RPMI8226 (cell line): ENCODE data around the gene FLT4.

ENCODE experiments used
- DNase-seq: peaks from one replicate; pipeline ENCODE4 v3.0.0-alpha.2; 2015

The FLT4 gene

GRCh38 chr5:180640861-180641565 lies 8.4 kb downstream of the FLT4 start:
- no peak for DNase-seq

DNA sequence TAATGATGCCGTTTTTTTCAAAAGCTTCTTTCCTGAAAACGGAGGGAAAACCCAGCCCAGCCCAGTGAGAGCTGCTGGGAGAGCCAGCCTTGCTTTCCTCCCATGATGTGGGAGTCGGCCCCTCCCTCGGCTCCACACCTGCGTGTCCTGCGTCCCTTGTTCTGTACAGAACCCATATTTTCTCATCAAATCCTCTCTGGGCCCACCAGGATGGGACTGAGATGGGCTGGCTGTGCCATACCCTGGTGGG lies 8.9 kb downstream of the FLT4 start:
- DNase-seq, result no peak

DNA sequence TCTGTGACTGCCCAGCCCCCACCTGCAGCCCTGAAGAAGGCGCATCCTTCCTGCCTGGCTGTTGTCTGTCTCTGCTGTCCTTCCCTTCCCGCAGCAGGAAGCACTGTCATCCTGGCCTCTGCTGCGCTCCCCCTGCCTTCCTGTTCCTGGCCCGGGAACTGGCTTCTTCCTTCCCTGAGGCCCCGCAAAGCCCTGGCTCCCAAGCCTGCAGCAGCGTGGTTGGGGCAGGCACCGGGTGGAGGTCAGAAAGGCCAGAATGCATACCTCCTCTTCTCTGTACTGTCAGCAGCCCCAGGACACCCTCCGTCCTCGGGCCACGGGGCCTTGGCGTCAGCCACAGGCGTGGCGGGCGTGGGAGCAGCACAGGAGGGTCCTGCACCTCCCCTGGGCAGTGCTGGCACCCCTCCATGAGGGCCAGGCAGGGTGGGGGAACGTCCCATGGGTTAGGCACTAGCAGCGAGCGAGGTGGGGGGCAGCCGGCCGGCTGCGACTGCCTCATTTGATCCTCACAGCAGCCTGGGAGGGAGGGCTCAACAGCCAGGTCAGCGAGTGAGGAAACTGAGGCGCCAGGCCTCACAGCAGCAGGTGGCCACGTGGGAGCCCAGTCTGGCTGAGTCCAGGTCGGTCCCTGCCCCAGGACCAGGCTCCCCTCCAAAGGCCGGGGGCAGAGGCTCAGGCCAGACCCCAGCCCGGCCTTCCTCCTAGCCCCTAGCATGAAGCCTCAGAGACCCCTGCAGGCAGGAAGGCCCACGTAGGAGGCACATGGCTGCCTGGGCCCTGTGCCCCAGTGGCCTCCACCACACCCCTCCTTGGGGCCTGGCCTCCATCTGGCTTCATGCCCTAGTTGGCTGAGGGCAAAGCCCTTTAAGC lies 9.4 kb downstream of the FLT4 start:
- no peak for DNase-seq

DNA sequence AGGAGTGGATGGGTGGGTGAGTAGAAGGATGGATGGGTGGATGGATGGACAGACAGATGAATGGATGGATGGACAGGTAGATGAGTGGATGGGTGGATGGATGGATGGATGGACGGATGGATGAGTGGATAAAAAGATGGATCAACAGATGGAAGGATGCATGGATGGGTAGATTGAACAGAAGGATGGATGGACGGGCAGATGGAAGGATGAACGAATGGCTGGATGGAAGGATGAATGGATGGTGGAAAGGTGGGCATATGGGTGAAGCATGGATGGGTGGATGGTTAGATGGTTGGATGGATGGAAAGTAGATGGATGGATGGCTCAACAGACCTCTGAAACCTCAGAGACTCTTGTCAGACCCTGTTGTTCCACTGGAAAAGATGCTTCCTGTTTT lies 10.1 kb downstream of the FLT4 start:
- DNase-seq, result no peak

DNA sequence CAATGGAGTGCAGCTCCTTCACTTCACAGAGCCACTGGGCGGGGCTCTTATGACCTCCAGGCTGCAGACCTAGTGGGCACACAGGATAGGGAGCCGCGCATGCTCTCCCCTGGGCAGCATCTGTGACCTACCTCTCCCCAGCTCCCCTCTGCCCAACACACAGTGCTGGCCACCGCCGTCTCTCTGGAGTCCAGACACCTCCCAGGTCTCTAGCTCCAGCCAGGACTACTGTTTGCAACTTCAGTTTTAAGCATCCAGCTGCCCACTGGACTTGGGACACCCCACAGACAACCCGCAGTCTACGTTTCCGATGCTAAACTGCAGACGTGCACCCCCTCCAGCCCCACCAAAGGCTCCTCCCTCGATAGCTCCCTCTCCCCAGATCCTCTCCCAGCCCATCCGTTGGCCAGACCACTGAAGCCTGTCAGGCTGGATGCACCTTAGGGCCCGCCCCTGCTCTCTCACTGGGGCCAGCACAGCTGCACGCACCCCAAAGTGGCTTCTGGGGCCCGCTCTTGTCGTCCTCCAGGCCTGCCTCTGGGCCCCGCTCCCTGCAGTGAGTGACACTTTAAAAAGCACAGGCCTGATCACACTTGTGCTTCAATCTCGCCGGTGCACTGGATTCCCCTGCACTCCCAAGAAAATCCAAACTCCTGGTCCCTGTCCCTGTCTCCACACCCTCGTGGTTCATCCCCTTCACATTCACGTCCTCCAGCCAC lies 11.3 kb downstream of the FLT4 start:
- no peak for DNase-seq

DNA sequence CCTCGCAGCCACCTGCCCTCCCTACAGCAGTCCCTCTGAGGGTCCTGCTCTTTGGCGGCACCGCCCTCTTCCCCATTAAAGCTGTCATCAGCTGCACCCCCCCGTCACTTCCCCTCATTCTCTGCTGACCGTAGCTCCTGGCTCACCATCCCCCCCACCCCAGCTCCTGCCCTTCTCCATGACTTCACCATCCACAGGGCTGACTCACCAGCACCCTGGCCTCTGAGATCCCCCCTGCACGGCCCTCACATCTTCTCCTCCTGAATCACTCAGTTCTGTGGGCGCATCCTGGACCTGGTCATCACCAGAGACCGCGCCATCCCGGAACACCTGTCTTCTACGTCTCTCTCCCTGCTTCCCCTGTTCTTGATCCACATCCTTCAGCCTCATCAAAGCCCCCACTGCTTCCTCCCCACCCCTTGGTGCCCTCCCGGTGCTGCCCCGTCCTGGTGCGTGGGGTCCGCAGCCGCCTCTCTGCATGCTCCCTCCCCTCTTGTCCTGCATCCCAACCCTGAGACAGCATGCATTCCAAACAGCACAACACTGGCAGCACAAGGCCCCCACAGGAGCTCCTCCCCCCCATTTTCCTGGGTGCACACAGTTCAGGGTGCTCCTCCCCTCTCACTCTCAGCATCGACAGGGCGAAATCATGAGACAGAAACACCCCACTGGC lies 12.9 kb downstream of the FLT4 start:
- no peak for DNase-seq

DNA sequence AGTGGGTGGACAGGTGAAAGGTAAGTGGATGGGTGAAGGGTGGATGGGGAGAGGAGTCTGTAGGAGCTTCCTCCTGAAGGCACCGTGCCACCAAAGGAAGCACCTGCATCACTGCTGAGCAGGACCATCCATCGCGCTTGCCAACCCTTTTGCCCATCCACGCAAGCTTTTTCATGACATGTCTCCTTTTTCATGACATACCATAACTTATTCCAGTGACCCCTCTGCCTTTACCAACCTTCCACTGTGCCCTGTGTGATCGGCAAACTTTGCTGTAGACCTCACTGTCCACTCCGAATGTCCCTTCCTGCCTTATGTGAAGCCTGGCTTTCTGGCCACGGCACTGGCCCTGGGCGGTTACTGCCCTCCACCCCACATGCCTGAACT lies 13.4 kb downstream of the FLT4 start:
- DNase-seq, result no peak

GRCh38 chr5:180633283-180634177 lies 15.9 kb downstream of the FLT4 start:
- no peak for DNase-seq

DNA sequence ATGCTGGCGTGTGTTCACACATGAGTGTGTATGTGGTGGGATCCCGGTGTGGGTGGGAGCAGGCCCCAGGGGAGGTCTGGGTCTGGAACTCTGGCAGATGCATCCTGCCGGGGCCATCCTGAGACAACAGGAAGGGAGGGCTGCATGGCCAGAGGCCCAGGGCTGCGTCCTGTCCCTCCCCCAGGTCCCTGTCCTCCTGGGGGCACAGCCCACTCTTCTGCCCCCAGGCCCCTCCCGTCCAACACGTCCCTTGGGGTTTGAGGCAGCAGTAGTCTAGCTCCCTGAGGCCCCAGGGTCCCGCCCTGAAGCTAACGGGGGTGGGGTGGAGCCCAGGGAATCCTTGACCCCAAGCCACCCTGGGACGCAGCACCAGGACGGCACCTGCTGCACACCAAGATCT lies 16.6 kb downstream of the FLT4 start:
- no peak for DNase-seq

GRCh38 chr5:180631549-180632383 lies 17.6 kb downstream of the FLT4 start:
- DNase-seq, result no peak

GRCh38 chr5:180630426-180630825 lies 19.0 kb downstream of the FLT4 start:
- no peak for DNase-seq

GRCh38 chr5:180629831-180630382 lies 19.5 kb downstream of the FLT4 start:
- DNase-seq, result no peak

DNA sequence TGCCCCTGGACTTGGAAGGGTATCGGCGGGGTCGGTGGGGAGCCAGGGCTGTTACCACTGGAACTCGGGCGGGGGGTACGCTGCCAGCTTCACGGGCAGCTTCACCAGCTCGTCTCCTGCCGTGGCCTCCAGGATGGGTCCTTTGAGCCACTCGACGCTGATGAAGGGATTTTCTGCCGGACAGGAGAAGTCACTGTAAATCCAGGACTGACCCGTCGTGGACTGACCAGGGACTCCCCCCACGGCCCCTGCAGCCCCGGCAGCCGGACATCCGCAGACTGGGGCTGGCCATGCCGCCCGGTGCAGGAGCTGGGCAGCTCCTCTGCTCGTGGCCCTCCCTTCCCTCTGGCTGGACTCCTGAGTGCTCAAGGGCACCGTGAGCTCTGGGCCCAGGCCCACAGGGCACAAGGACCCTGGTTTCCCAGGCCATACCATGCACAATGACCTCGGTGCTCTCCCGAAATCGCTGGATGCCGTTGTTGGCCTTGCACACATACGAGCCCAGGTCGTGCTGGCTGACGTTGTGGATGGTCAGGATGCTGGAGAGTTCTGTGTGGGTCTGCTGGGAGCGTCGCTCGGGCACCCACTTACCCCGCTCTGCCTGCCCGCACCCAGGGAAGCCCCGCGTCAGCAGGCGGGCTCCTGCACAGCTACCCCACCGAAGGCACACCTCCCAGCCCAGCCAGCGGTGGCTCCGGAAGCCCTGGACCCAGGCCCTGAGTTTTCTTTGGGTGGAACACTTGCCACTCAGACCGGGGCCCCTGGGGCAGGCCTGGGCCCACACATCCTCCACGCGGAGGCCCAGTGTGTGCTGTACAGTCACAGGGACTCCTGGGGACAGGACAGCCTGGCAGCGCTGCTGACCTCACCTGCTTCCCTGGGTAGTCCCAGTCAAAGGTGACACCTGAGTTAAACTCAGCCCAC lies 20.3 kb downstream of the FLT4 start:
- no peak for DNase-seq

- DNase-seq, result no peak
Measured at GRCh38 chr5:180628211-180628610, 21.2 kb downstream of the FLT4 start.

- no peak for DNase-seq
Measured at GRCh38 chr5:180627386-180628120, 21.8 kb downstream of the FLT4 start.

- DNase-seq, result peak; percentile 43
Measured at GRCh38 chr5:180626661-180627385, 22.6 kb downstream of the FLT4 start.

GRCh38 chr5:180625791-180626660 lies 23.4 kb downstream of the FLT4 start:
- DNase-seq, result no peak
